ENCODE data around the gene HSFX3.

GRCh38 chrX:149510386-149510785, 39.3 kb downstream of the HSFX3 start:
- no peak for TF ChIP-seq CTCF (IDR thresholded peaks at IDR 0.05)
- TF ChIP-seq POLR2A (IDR thresholded peaks at IDR 0.05) = no peak

All from gastroesophageal sphincter (tissue), 3 donors.